Adrenal gland (tissue), 5 donors: ENCODE data around the gene ZNF346.

Experiments used
- POLR2A ChIP-seq, 2 donors: fragments of 450-650 bp; IDR thresholded peaks; one replicate each; pipeline ENCODE4 v1.6.1; 2017; ENCODE audit warnings: antibody characterized with exemption in 2 of 2, mild to moderate bottlenecking in 2 of 2, moderate library complexity in 1 of 2
- TF ChIP-seq, protein P1 (sequence below), 6 experiments: fragments of 450-650 bp in 4 of 6; fragments of 200-600 bp in 2 of 6; sonication (generic) in 1 of 6; IDR thresholded peaks; 1 replicate in 5 of 6; 2 replicates in 1 of 6; pipeline versions ENCODE4 v1.5.1 to v1.8.0; 2016 to 2021; ENCODE audit warnings: antibody characterized with exemption in 6 of 6, mild to moderate bottlenecking in 2 of 6, moderate library complexity in 1 of 6
- donor health status: DM: no; HTN: no; CAD: no.

DNA sequence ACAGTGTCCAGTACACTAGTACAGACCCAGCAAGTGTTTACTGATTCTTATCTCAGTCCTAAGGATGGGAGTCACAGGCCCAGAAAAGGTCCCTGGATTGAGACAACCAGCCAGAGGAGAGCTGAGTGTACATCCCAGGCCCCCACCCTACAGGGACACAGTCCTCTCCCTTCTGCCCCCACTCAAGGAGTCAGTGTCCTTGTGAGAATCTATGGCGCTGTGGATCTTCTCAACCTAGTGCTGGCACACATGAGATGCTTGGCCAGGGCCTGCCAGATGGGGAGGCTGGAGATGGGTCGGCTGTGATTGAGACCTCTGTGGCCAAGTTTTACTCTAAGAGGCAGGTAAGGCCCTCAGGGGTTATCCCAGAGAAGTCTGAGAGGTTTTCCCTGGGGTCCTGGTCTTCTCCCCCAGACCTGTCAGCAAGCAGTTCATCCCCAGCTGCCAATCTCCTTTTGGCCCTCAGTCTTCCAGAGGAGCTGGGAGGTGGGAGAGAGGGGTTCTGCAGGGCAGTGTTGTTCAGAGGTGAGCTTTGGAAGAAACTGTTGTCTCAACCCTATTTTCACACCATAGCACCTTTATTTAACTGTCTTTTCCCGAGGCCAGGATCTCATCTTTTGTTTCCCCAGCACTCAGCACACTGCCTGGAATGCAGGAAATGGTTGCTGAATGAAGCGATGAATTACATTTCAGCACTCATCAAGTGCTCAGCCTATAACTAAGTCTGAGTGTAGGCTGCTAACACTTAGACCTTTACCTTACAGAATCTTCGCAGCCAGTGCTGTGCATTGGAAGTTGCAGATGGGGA lies 107.9 kb downstream of the ZNF346 start:
- TF ChIP-seq POLR2A (IDR thresholded peaks at IDR 0.05): no peak
- TF ChIP-seq, protein P1, sequence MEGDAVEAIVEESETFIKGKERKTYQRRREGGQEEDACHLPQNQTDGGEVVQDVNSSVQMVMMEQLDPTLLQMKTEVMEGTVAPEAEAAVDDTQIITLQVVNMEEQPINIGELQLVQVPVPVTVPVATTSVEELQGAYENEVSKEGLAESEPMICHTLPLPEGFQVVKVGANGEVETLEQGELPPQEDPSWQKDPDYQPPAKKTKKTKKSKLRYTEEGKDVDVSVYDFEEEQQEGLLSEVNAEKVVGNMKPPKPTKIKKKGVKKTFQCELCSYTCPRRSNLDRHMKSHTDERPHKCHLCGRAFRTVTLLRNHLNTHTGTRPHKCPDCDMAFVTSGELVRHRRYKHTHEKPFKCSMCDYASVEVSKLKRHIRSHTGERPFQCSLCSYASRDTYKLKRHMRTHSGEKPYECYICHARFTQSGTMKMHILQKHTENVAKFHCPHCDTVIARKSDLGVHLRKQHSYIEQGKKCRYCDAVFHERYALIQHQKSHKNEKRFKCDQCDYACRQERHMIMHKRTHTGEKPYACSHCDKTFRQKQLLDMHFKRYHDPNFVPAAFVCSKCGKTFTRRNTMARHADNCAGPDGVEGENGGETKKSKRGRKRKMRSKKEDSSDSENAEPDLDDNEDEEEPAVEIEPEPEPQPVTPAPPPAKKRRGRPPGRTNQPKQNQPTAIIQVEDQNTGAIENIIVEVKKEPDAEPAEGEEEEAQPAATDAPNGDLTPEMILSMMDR (IDR thresholded peaks at IDR 0.05): no peak
